ENCODE data around the gene DIP2C. TPM values are rescaled to one million over a fixed set of nuclear protein-coding genes. Genes with fewer than 3 reads are reported as not detected.

Gene DIP2C
- total RNA-seq, 1 donor from 2014 or later = 23.1 TPM

DNA sequence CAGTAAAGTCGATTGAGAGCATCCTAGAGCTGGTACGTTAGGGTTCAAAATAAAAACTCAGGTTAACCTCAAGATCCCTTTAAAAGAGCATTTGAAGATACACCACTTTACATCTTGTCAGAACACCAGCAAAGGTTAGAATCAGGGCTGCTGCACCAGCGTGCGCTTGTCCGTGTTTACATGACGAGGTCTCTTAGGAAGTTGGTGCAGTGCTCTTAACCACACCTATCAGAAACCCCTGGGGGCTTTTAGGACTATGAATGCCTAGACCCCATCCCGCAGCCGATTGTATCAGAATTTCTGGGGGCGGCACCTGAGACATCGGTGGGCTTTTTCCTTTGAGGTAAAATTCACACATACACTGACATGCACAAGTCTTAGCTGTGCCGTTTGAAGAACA lies 456.6 kb downstream of the DIP2C start:
- no peak for DNase-seq (ENCODE audit: extremely low spot score, unreplicated experiment)
- Mint-ChIP-seq H3K36me3 (peaks cover 8% of the 10 kb centered on the region), H3K4me1 (ENCODE audit: unreplicated experiment) (peaks cover 15% of the 10 kb centered on the region), H3K9me3 (no peaks in the 10 kb centered on the region), H3K27ac (no peak overlapping the region), H3K27me3 (no peaks in the 10 kb centered on the region), H3K4me3 (no peak overlapping the region)
- TF ChIP-seq, protein P1, sequence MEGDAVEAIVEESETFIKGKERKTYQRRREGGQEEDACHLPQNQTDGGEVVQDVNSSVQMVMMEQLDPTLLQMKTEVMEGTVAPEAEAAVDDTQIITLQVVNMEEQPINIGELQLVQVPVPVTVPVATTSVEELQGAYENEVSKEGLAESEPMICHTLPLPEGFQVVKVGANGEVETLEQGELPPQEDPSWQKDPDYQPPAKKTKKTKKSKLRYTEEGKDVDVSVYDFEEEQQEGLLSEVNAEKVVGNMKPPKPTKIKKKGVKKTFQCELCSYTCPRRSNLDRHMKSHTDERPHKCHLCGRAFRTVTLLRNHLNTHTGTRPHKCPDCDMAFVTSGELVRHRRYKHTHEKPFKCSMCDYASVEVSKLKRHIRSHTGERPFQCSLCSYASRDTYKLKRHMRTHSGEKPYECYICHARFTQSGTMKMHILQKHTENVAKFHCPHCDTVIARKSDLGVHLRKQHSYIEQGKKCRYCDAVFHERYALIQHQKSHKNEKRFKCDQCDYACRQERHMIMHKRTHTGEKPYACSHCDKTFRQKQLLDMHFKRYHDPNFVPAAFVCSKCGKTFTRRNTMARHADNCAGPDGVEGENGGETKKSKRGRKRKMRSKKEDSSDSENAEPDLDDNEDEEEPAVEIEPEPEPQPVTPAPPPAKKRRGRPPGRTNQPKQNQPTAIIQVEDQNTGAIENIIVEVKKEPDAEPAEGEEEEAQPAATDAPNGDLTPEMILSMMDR (conservative IDR thresholded peaks at IDR 0.05) = no peak

DNA sequence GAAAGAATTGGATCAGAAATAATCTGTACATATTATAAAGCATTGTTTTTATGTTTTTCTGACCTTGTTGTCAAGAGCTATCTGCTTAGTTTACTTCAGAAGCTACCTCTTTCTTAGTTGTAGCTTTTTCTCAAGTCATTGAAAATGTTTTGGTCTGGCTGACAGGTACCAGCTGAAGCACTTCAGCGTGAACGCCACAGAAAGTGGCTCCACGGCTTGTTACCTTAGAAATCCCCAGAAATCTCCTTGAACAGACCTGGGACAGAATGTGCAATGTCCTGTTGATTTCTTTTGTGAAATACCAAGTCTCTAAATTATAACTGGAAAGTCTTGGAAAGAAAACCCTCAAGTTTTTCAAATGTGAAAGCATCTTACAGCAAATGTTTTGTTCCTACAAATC lies 457.4 kb downstream of the DIP2C start:
- TF ChIP-seq, protein P1 (conservative IDR thresholded peaks at IDR 0.05) = no peak
- Mint-ChIP-seq H3K4me1 (ENCODE audit: unreplicated experiment) (peaks cover 15% of the 10 kb centered on the region), H3K27ac (no peak overlapping the region), H3K9me3 (no peaks in the 10 kb centered on the region), H3K27me3 (no peaks in the 10 kb centered on the region), H3K36me3 (peaks cover 8% of the 10 kb centered on the region), H3K4me3 (no peak overlapping the region)
- DNase-seq (ENCODE audit: extremely low spot score, unreplicated experiment) = no peak

DNA sequence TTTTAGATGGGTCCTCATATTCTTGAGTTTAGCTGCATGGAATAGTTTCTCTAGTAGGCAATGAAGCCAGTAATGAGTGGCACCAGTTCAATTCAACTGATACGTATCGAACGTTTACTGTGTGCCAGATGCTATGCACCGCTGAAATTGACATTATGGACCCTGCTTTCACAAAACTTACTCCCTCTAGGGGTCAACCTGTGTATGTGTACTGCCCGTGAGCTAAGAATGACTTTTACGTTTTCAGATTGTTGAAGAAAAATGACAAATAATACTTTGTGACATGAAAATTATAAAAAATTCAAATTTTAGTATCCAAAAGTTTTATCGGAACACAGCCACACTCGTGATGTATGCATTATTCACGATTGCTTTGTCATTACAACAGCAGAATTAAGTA lies 458.7 kb downstream of the DIP2C start:
- Mint-ChIP-seq H3K36me3 (peaks cover 8% of the 10 kb centered on the region), H3K27me3 (no peaks in the 10 kb centered on the region), H3K4me1 (ENCODE audit: unreplicated experiment) (peaks cover 11% of the 10 kb centered on the region), H3K4me3 (no peak overlapping the region), H3K9me3 (no peaks in the 10 kb centered on the region), H3K27ac (no peak overlapping the region)
- DNase-seq (ENCODE audit: extremely low spot score, unreplicated experiment) = no peak
- TF ChIP-seq, protein P1 (conservative IDR thresholded peaks at IDR 0.05) = peak; percentile 73

DNA sequence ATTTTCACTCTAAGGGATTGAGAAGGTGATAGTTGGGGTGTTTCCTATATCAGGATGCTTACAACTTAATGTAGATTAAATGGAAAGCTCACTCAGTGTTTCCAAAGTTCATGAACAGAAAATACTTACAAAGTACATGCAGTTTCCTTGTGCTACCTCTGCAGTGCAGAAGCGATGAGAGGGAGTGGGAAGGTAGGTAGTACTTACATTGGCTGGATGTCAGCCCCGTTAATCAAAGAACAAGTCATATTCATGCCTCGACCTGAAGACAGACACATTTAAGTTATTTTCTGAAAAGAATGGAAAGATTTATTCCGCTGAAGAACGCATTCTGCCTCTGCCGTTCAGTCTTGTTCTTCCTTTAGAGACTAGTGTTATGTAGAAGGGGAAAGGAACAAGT lies 461.1 kb downstream of the DIP2C start:
- no peaks in the 10 kb centered on the region for H3K4me1 Mint-ChIP-seq (ENCODE audit: unreplicated experiment)
- H3K4me3 Mint-ChIP-seq = no peak overlapping the region
- TF ChIP-seq, protein P1 (conservative IDR thresholded peaks at IDR 0.05) = no peak
- H3K36me3 Mint-ChIP-seq = peaks cover 8% of the 10 kb centered on the region
- no peaks in the 10 kb centered on the region for H3K9me3 Mint-ChIP-seq
- H3K27ac Mint-ChIP-seq = no peak overlapping the region
- H3K27me3 Mint-ChIP-seq = no peaks in the 10 kb centered on the region
- DNase-seq (ENCODE audit: extremely low spot score, unreplicated experiment) = no peak

DNA sequence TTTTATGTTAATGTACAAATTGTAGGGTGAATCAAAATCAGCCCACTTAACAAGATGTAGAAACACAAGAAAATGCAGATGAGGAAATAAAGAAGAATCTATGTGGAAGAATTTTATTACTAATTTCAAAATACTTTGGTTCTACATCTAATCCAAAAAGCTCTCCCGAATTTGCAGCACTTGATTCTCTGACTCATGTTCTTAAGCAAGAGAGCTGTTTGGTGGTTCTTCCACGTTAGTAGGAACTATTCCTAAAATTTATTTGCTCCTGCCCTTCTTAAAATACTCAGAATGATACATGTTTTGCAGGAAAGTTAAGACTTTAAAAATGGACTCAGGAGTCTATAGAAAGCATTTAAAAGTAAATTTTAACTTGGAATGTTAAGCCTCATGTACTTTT lies 462.5 kb downstream of the DIP2C start:
- no peak overlapping the region for H3K4me3 Mint-ChIP-seq
- no peaks in the 10 kb centered on the region for H3K4me1 Mint-ChIP-seq (ENCODE audit: unreplicated experiment)
- no peaks in the 10 kb centered on the region for H3K9me3 Mint-ChIP-seq
- peaks cover 4% of the 10 kb centered on the region for H3K36me3 Mint-ChIP-seq
- H3K27me3 Mint-ChIP-seq = no peaks in the 10 kb centered on the region
- no peak overlapping the region for H3K27ac Mint-ChIP-seq
- TF ChIP-seq, protein P1 (conservative IDR thresholded peaks at IDR 0.05) = no peak
- no peak for DNase-seq (ENCODE audit: extremely low spot score, unreplicated experiment)

DNA sequence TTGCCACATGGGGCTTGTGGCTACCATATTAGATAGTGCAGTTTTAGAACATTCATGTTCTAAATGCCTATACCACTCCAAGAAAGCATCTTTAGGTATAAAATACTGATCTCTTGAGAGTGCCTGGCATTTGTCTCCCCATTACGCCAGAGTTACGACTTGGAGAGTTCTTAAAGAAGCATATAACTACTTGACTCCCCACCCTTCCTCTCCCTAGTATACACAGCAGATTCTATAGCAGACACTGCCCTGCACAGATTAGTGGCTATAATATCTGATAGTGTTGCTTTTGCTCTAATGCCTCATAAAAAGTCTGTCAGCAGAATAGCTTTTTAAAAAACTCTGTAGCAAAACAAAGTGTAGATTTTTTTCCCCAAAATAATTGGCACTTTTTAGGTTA lies 463.4 kb downstream of the DIP2C start:
- Mint-ChIP-seq H3K36me3 (no peaks in the 10 kb centered on the region), H3K4me1 (ENCODE audit: unreplicated experiment) (no peaks in the 10 kb centered on the region), H3K4me3 (no peak overlapping the region), H3K9me3 (no peaks in the 10 kb centered on the region), H3K27me3 (no peaks in the 10 kb centered on the region), H3K27ac (no peak overlapping the region)
- no peak for DNase-seq (ENCODE audit: extremely low spot score, unreplicated experiment)
- TF ChIP-seq, protein P1 (conservative IDR thresholded peaks at IDR 0.05) = no peak

Data from type B pancreatic cell (in vitro differentiated cells).